Hindlimb muscle (tissue), 1 donor: Measurements from ENCODE around the gene CUL4A. TPM values are rescaled to one million over a fixed set of nuclear protein-coding genes. Genes with fewer than 3 reads are reported as not detected.

Experiments
- DNase-seq: peaks from one replicate; pipeline ENCODE4 v3.0.0-alpha.2; 2013
- polyA plus RNA-seq: library from polyadenylated mRNA; unstranded; fragments of 120-200 nt; gene quantifications from one replicate; pipeline ENCODE4 v1.2.1, GENCODE V29; 2013; ENCODE audit not compliant: insufficient read length

Gene CUL4A
- polyA plus RNA-seq, 1 donor = 72.9 TPM

GRCh38 chr13:113179374-113180230 lies 29.8 kb upstream of the CUL4A start:
- DNase-seq = no peak

GRCh38 chr13:113182046-113182445 lies 27.4 kb upstream of the CUL4A start:
- DNase-seq = no peak

GRCh38 chr13:113183450-113184129 lies 25.8 kb upstream of the CUL4A start:
- DNase-seq = no peak

GRCh38 chr13:113184568-113185440 lies 24.6 kb upstream of the CUL4A start:
- no peak for DNase-seq

GRCh38 chr13:113186061-113186900 lies 23.1 kb upstream of the CUL4A start:
- DNase-seq = no peak

- no peak for DNase-seq
Observed at GRCh38 chr13:113187263-113187669, 22.1 kb upstream of the CUL4A start.

- no peak for DNase-seq
Observed at GRCh38 chr13:113187883-113188665, 21.3 kb upstream of the CUL4A start.

GRCh38 chr13:113190181-113190580 lies 19.2 kb upstream of the CUL4A start:
- no peak for DNase-seq

GRCh38 chr13:113192279-113192678 lies 17.1 kb upstream of the CUL4A start:
- no peak for DNase-seq

GRCh38 chr13:113192902-113193301 lies 16.5 kb upstream of the CUL4A start:
- no peak for DNase-seq

GRCh38 chr13:113195360-113195759 lies 14.1 kb upstream of the CUL4A start:
- DNase-seq = no peak

- DNase-seq = no peak
Observed at GRCh38 chr13:113196970-113197737, 12.3 kb upstream of the CUL4A start.

GRCh38 chr13:113201815-113202214 lies 7.6 kb upstream of the CUL4A start:
- DNase-seq = no peak

- no peak for DNase-seq
Observed at GRCh38 chr13:113202912-113203311, 6.5 kb upstream of the CUL4A start.

GRCh38 chr13:113203507-113204377 lies 5.7 kb upstream of the CUL4A start:
- DNase-seq = no peak

GRCh38 chr13:113204378-113204734 lies 5.1 kb upstream of the CUL4A start:
- no peak for DNase-seq

GRCh38 chr13:113205428-113205931 lies 3.9 kb upstream of the CUL4A start:
- no peak for DNase-seq

- no peak for DNase-seq
Observed at GRCh38 chr13:113207460-113207859, 2.0 kb upstream of the CUL4A start.

- DNase-seq = peak; percentile 45
Observed at GRCh38 chr13:113207890-113208420, 1.5 kb upstream of the CUL4A start.
